ENCODE measurements around the gene PVR.
A peak's percentile ranks its signal among the peaks of the same experiment; 100 is the strongest.

Gene PVR

GRCh38 chr19:44645407-44646048 lies 1.8 kb downstream of the PVR start:
- peaks cover 7% of the 10 kb centered on the region for H3K27me3 Mint-ChIP-seq
- intact Hi-C loops (cut with micrococcal nuclease), result no loop called here
- peaks cover 38% of the 10 kb centered on the region for H3K4me1 Mint-ChIP-seq (ENCODE audit: low read depth)
- H3K9me3 Mint-ChIP-seq, result no peaks in the 10 kb centered on the region
- no peak overlapping the region for H3K27ac Mint-ChIP-seq
- H3K36me3 Mint-ChIP-seq (ENCODE audit: low read depth), result peaks cover 55% of the 10 kb centered on the region
- H3K4me3 Mint-ChIP-seq, result no peak overlapping the region

GRCh38 chr19:44646049-44646416 lies 2.3 kb downstream of the PVR start:
- intact Hi-C loops (cut with micrococcal nuclease), result no loop called here
- Mint-ChIP-seq H3K4me1 (ENCODE audit: low read depth) (peaks cover 38% of the 10 kb centered on the region), H3K36me3 (ENCODE audit: low read depth) (peaks cover 61% of the 10 kb centered on the region), H3K27ac (no peak overlapping the region), H3K27me3 (peaks cover 7% of the 10 kb centered on the region), H3K9me3 (no peaks in the 10 kb centered on the region), H3K4me3 (no peak overlapping the region)

DNA sequence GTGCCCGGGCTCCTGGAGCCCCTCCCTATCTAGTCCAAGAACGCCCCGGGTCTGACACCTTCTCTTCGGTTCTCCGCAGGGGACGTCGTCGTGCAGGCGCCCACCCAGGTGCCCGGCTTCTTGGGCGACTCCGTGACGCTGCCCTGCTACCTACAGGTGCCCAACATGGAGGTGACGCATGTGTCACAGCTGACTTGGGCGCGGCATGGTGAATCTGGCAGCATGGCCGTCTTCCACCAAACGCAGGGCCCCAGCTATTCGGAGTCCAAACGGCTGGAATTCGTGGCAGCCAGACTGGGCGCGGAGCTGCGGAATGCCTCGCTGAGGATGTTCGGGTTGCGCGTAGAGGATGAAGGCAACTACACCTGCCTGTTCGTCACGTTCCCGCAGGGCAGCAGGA lies 3.4 kb downstream of the PVR start:
- no peak overlapping the region for H3K4me3 Mint-ChIP-seq
- intact Hi-C loops (cut with micrococcal nuclease), result no loop called here
- no peaks in the 10 kb centered on the region for H3K9me3 Mint-ChIP-seq
- peaks cover 30% of the 10 kb centered on the region for H3K4me1 Mint-ChIP-seq (ENCODE audit: low read depth)
- H3K36me3 Mint-ChIP-seq (ENCODE audit: low read depth), result peaks cover 72% of the 10 kb centered on the region
- peaks cover 5% of the 10 kb centered on the region for H3K27me3 Mint-ChIP-seq
- no peak overlapping the region for H3K27ac Mint-ChIP-seq

DNA sequence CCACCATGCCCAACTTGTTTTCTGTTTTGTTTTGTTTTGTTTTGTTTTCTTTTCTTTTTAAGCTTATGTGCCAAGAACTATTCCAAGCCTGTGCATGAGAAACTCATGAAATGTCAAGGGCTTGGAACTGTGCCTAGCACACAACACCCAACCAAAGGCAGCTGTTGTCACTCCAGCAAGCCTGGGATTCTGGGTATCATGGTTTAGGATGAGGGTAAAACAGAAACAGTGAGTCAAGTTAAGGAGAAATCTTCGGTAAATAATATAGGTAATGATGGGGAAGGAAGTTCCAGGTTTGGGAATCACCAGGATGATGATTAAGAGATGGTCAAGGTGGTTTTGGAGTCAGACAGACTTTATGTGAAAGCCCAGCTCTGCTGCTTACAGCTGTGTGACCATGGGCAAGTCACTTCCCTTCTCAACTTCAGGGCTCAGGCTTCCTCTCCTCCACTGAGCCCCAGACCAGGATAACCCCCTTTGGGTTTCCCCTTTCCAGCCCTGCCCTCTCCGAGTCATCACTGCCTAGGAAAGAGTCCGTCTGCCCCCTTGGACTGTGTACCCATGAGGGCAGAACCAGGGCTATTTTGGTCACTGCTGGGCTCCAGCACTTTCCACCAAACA lies 5.0 kb downstream of the PVR start:
- Mint-ChIP-seq H3K27me3 (no peaks in the 10 kb centered on the region), H3K4me3 (no peak overlapping the region), H3K36me3 (ENCODE audit: low read depth) (peaks cover 85% of the 10 kb centered on the region), H3K9me3 (no peaks in the 10 kb centered on the region), H3K27ac (no peak overlapping the region), H3K4me1 (ENCODE audit: low read depth) (peaks cover 33% of the 10 kb centered on the region)
- intact Hi-C loops (cut with micrococcal nuclease), result no loop called here

- H3K4me3 Mint-ChIP-seq, result no peak overlapping the region
- no peak overlapping the region for H3K27ac Mint-ChIP-seq
- peaks cover 87% of the 10 kb centered on the region for H3K36me3 Mint-ChIP-seq (ENCODE audit: low read depth)
- no peaks in the 10 kb centered on the region for H3K9me3 Mint-ChIP-seq
- no peaks in the 10 kb centered on the region for H3K27me3 Mint-ChIP-seq
- H3K4me1 Mint-ChIP-seq (ENCODE audit: low read depth), result peaks cover 42% of the 10 kb centered on the region
- intact Hi-C loops (cut with micrococcal nuclease), result no loop called here
Observed at GRCh38 chr19:44649578-44650145, 6.0 kb downstream of the PVR start.

- intact Hi-C loops (cut with micrococcal nuclease), result no loop called here
- no peaks in the 10 kb centered on the region for H3K27me3 Mint-ChIP-seq
- H3K9me3 Mint-ChIP-seq, result no peaks in the 10 kb centered on the region
- no peak overlapping the region for H3K27ac Mint-ChIP-seq
- H3K4me3 Mint-ChIP-seq, result no peak overlapping the region
- H3K4me1 Mint-ChIP-seq (ENCODE audit: low read depth), result peaks cover 36% of the 10 kb centered on the region
- peaks cover 100% of the 10 kb centered on the region for H3K36me3 Mint-ChIP-seq (ENCODE audit: low read depth)
Observed at GRCh38 chr19:44653343-44653742, 9.6 kb downstream of the PVR start.

GRCh38 chr19:44653977-44654774 lies 10.5 kb downstream of the PVR start:
- peaks cover 28% of the 10 kb centered on the region for H3K4me1 Mint-ChIP-seq (ENCODE audit: low read depth)
- H3K9me3 Mint-ChIP-seq, result no peaks in the 10 kb centered on the region
- H3K36me3 Mint-ChIP-seq (ENCODE audit: low read depth), result peaks cover 100% of the 10 kb centered on the region
- H3K4me3 Mint-ChIP-seq, result no peak overlapping the region
- peak overlapping the region; percentile 48 for H3K27ac Mint-ChIP-seq
- H3K27me3 Mint-ChIP-seq, result no peaks in the 10 kb centered on the region
- intact Hi-C loops (cut with micrococcal nuclease), result no loop called here

GRCh38 chr19:44657211-44657921 lies 13.7 kb downstream of the PVR start:
- intact Hi-C loops (cut with micrococcal nuclease), result loop anchor here (1.0 to 5.0 kb wide), 3 partner anchors 45 to 113 kb away; partner anchors contain the start of gene IGSF23
- Mint-ChIP-seq H3K27me3 (no peaks in the 10 kb centered on the region), H3K9me3 (no peaks in the 10 kb centered on the region), H3K27ac (no peak overlapping the region), H3K4me3 (no peak overlapping the region), H3K36me3 (ENCODE audit: low read depth) (peaks cover 98% of the 10 kb centered on the region), H3K4me1 (ENCODE audit: low read depth) (peaks cover 28% of the 10 kb centered on the region)

DNA sequence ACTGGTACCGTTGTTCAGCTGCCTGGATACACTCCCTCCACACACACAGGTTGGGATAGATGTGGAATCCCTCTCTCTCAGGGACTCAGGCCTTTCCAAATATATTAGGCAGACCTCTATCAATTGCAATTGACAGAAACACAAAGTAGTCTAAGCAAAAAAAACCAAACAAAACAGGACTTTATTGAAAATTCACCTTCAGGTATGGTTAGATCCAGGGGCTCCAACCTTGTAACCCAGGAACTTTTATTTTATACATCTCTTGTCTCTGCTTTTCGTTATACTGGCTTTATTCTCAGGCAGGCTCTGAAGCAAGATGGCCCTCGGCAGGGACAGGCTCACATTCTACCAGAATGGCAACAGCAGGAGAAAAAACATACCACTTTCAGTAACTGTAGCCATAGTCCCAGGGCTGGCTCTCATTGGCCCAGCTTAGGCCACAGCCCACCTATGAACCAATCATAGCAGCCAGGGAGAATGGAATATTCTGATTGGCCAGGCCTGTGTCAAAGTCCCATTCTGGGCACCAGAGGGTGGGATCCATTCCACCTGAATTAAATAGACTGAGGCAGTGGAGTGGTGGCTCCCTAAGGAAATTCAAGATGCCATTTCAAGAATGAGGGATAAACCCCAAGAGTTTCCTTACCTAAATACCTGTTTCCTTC lies 14.5 kb downstream of the PVR start:
- H3K27me3 Mint-ChIP-seq, result no peaks in the 10 kb centered on the region
- peaks cover 26% of the 10 kb centered on the region for H3K4me1 Mint-ChIP-seq (ENCODE audit: low read depth)
- no peaks in the 10 kb centered on the region for H3K9me3 Mint-ChIP-seq
- H3K27ac Mint-ChIP-seq, result no peak overlapping the region
- no peak overlapping the region for H3K4me3 Mint-ChIP-seq
- H3K36me3 Mint-ChIP-seq (ENCODE audit: low read depth), result peaks cover 98% of the 10 kb centered on the region
- intact Hi-C loops (cut with micrococcal nuclease), result loop anchor here (5.0 kb wide), 1 partner anchor 46 kb away; the partner anchor contains the start of gene IGSF23

DNA sequence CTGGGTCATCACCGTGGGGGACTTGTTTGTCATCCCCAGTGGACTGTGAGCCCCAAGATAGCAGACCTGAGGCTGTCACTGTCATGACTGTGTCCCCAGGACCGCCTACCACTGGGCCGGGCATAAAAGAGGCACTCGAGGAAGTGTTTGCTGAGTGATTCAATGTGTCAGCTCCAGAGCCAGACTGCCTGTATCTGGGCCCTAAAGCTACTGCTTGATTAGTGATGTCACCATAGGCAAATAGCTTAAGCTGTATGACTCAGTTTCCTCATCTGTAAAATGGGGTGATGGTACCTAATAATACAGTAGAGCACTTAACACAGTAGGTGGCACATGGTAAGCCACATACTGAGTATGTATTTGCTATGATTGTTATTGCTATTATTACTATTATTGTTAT lies 16.4 kb downstream of the PVR start:
- Mint-ChIP-seq H3K27ac (no peak overlapping the region), H3K9me3 (no peaks in the 10 kb centered on the region), H3K4me1 (ENCODE audit: low read depth) (peaks cover 10% of the 10 kb centered on the region), H3K27me3 (no peaks in the 10 kb centered on the region), H3K36me3 (ENCODE audit: low read depth) (peaks cover 85% of the 10 kb centered on the region), H3K4me3 (no peak overlapping the region)
- intact Hi-C loops (cut with micrococcal nuclease), result no loop called here

GRCh38 chr19:44661205-44661604 lies 17.5 kb downstream of the PVR start:
- H3K27me3 Mint-ChIP-seq, result no peaks in the 10 kb centered on the region
- no peaks in the 10 kb centered on the region for H3K9me3 Mint-ChIP-seq
- no peak overlapping the region for H3K4me3 Mint-ChIP-seq
- peaks cover 10% of the 10 kb centered on the region for H3K4me1 Mint-ChIP-seq (ENCODE audit: low read depth)
- peaks cover 74% of the 10 kb centered on the region for H3K36me3 Mint-ChIP-seq (ENCODE audit: low read depth)
- intact Hi-C loops (cut with micrococcal nuclease), result no loop called here
- H3K27ac Mint-ChIP-seq, result no peak overlapping the region

DNA sequence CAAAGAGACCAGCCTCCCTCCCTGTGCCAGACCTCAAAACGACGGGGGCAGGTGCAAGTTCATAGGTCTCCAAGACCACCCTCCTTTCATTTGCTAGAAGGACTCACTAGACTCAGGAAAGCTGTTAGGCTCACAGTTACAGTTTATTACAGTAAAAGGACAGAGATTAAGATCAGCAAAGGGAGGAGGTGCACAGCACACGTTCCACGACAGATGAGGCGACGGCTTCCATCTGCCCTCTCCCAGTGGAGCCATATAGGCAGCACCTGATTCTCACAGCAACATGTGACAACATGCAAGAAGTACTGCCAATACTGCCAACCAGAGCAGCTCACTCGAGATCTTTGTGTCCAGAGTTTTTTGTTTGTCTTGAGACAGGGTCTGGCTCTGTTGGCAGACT lies 18.2 kb downstream of the PVR start:
- Mint-ChIP-seq H3K27me3 (no peaks in the 10 kb centered on the region), H3K9me3 (no peaks in the 10 kb centered on the region), H3K36me3 (ENCODE audit: low read depth) (peaks cover 67% of the 10 kb centered on the region), H3K4me1 (ENCODE audit: low read depth) (peaks cover 8% of the 10 kb centered on the region), H3K27ac (no peak overlapping the region), H3K4me3 (no peak overlapping the region)
- intact Hi-C loops (cut with micrococcal nuclease), result no loop called here

GRCh38 chr19:44662691-44663385 lies 19.1 kb downstream of the PVR start:
- H3K4me1 Mint-ChIP-seq (ENCODE audit: low read depth), result no peaks in the 10 kb centered on the region
- H3K27me3 Mint-ChIP-seq, result no peaks in the 10 kb centered on the region
- no peak overlapping the region for H3K27ac Mint-ChIP-seq
- intact Hi-C loops (cut with micrococcal nuclease), result no loop called here
- H3K4me3 Mint-ChIP-seq, result no peak overlapping the region
- peaks cover 58% of the 10 kb centered on the region for H3K36me3 Mint-ChIP-seq (ENCODE audit: low read depth)
- H3K9me3 Mint-ChIP-seq, result no peaks in the 10 kb centered on the region
